GM18499 (cell line): ENCODE measurements around the gene PECR.
A peak's percentile ranks its signal among the peaks of the same experiment; 100 is the strongest.
"Not testable (repeated sequence)": the region's sequence is repeated elsewhere in the genome, so short reads cannot be mapped to it uniquely, and the experiment has no call there.

Source experiments
- ATAC-seq: cut with Tn5 transposase; IDR thresholded peaks from one replicate; pipeline ENCODE4 v1.9.1; 2021; ENCODE audit warnings: moderate number of reproducible peaks; ENCODE audit not compliant: insufficient read depth, unreplicated experiment

The PECR gene

GRCh38 chr2:216031960-216032689 is 49.5 kb downstream of the PECR start:
- ATAC-seq = peak; percentile 91

- no peak for ATAC-seq
Observed at GRCh38 chr2:216030216-216030615, 51.4 kb downstream of the PECR start.

GRCh38 chr2:216029416-216030129 is 52.0 kb downstream of the PECR start:
- no peak for ATAC-seq

DNA sequence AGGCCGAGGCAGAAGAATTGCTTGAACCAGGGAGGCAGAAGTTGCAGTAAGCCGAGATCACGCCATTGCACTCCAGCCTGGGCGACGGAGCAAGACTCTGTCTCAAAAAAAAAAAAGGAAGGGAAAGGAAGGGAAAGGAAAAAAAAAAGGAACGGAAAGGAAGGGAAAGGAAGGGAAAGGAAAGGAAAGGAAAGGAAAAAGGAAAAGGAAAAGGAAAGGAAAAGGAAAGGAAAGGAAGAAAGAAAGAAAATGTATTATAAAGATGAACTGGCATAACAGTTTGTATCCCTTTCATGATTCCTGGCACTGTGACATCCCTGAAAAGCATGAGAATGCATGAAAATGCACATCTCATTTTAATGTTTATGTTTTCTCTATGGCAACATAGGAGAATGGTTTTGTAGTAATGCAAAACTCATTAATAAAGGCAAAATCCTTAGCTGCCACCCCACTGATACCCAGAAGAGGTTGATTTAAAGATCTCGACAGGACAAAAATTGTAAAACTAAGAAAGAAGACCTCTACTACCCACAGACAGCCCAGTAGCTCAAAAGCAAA is 56.8 kb downstream of the PECR start:
- ATAC-seq = no peak

DNA sequence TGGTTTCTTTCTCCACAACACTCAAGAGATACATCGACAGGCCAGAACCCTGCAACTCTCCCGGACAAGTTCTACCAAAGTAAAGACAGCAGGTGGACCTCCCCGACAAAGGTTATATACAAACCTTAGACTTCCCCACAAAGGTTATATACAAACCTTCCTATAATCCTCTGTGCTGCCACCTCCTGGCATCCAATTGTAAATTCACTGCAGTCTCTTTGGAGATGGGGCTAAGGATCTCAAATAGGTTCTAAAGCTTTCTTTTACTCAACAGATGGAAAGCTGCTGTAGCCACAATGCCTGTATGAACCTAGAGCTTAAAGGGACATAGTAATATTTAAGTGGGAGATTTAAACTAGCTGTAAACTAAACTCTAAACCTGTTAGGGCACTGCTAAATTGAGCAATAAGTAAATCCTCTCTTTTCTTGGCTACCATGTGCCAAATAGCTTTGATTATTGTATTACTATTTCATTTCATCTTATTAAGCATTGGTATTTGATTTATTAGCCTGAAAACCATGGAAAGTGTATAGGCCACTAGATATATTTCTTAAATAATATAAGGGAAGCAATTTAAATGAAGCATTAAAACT is 58.5 kb downstream of the PECR start:
- peak; percentile 86 for ATAC-seq

- no peak for ATAC-seq
Observed at GRCh38 chr2:216021768-216022565, 59.6 kb downstream of the PECR start.

- ATAC-seq = no peak
Observed at GRCh38 chr2:216018709-216019108, 62.9 kb downstream of the PECR start.

DNA sequence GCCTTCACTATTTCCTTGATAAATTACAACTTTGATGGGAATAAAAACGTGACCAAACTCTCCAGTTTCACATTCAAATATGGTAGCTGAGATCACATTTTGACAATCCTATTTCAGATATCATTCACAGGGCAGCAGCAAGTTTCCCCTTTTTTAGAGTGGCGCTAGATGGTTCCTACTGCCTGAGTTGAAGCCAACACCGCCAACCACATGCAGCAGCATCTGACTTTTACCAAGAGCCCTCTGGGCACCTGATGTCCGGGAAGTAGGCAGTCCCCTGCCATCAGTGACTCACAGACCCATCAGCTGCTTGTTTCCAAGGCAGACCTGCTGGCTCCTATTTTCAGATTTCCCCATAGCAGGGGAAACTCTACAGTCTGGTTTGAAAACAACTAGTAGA is 64.2 kb downstream of the PECR start:
- ATAC-seq = no peak

DNA sequence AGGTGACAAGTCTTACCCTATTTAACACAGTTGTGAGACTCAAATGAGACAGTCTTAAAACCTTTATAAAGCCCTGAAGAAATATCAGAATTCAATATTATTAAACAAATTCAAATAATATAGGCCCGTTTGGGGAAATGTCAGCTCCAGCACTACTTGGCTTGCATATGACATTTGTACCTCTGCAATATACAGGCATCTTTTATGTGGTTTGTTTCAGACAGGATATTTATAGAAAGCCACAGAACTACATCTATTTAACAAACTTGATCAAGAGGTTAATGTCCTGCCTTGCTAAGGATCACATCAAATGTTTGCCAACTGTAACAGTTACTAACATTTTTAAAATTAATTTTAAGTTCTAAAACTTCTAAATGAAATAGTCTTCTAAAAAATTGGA is 65.0 kb downstream of the PECR start:
- ATAC-seq = no peak

DNA sequence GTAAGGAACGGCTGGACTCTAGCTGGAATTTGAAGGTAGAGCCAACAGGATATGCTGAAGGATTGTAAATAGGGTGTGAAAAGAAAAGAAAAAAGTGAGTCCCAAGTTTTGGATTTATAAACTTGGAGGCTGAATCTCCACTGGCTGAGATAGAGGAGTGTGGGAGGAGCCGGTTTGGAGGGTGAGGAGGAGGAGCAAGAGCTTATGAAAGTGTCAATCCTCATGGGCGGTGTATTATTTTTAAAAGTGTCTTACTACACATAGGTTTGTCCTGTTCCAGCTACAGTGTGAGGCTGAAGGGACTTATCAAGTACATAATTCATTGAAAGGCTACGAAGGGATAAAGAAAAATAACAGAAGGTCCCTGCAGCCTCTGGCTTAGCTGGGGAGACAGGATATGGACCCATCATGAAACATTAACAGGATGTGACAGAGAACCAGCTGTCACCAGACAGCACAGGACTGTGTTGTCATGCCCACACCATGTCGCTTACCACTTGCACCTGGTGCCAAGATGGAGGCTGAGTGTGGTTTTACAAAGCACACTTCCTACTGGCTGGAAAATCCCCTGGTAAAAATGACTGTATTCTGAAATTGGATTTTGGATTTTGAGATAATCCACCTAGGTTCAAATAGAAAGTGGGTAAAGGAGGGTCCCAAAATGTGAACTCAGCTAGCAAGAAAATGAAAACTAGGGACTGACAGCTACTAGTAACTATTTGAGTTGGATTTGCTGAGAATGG is 65.7 kb downstream of the PECR start:
- ATAC-seq = peak; percentile 66

GRCh38 chr2:216014986-216015385 is 66.6 kb downstream of the PECR start:
- no peak for ATAC-seq

GRCh38 chr2:216014006-216014405 is 67.6 kb downstream of the PECR start:
- no peak for ATAC-seq

DNA sequence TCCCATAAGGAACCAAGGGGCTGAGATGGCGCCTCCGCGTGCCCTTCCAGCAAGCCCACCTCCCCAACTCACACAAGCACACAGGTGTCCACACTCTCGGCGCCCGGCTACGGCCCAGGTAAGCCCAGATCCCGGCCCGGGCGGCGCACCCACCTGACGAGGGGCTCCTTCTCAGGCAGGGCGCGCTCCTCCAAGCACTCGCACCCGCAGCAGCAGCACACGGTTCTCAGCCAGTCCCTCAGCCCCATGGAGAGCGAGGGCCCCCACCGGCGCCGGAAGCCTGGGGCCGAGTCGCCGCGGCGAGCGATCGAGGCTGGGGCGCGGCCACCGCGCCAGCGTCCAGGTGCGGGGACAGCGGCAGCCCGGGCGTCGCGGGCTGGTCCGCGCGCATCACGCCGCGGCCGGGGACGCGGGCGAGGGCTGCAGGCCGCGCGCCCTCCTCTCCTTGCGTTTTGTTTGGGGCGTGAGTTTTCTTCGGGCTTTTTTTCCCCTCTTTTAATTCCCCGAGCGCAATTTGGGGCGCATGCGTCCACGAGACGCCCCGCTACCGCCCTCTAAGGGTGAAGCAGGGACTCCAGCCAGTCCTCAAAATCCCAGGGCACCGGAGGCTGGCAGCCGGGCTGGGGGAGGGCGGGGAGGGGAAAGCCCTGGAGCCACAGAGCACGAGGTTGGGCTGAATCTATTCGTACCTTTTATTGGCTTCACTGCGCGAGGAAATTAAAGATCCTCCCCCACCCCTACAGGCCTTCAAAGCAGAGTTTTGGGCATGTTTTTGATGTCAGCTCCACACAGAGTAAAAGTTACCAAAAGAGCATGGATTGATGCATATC is 68.3 kb downstream of the PECR start, which contains the start of gene MREG:
MREG (minus strand) TSS at position 472 of the 830 bp plus-strand sequence; CDS start at position 248, 224 bp downstream.
- ATAC-seq = peak; percentile 28

GRCh38 chr2:216012830-216013079 is 68.9 kb downstream of the PECR start:
- no peak for ATAC-seq

DNA sequence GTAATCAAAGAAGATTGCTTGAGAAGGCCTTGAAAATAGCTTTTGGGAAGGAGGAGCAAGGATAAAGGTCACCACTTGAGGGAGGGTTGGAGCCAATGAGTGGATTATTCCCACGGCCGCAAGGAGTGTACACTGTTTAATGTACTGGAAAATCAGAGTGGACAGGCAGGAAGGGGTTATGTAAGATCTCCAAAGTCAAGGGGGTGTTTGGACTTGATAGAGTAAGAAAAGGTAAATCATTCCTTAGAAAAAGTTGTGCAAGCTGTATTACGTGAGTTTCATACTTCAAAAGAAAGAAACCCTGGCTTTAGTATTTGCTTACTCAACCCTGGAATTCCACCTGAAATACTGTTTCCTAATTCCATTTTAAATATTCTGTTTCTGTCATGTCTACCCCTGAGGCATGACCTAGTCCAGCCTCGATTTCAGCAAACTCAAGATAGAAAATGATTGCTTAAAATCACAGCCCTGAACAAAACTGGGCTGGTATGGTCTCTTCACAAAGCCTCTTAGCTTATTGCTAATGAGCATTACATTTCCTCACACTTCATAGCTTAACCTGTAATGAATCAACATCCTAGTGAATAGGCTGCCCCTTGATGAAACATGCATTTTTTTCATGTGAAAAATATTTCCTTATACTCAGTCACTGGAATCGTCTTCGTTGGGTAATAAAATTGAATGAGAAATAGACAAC is 69.3 kb downstream of the PECR start:
- ATAC-seq = no peak

DNA sequence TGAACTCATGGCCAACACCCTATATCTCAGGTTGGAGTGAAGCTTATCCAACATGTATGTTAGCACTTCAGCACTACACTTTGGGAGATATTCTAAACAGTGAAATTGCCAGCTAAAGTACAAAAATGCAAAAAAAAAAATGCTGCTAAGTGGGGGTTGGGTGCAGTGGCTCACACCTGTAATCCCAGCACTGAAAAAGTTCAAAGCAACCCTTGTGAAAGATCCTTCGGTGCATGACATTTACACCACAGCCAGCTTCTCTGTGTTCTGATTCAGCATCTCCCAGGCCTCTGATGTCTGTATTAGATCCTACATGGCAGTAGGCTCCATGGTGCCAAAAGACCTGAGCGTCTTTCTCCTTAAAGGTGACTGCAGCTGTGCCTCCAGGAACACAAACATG is 72.4 kb downstream of the PECR start:
- not testable (repeated sequence) for ATAC-seq

GRCh38 chr2:216008387-216008786 is 73.2 kb downstream of the PECR start:
- no peak for ATAC-seq

GRCh38 chr2:216006164-216006663 is 75.4 kb downstream of the PECR start:
- peak; percentile 23 for ATAC-seq
